HL-60/S4 (cell line): ENCODE data around the gene TRUB2.
"Not testable (repeated sequence)": the region's sequence is repeated elsewhere in the genome, so short reads cannot be mapped to it uniquely, and the experiment has no call there.

Experiments
- in situ Hi-C: fragments of 300-500 bp; cut with MboI; formaldehyde crosslinking; loops from 2 replicates; pipeline ENCODE4 v1.14.3; 2022; ENCODE audit warnings: low sequenced_read_pairs

TRUB2 gene

DNA sequence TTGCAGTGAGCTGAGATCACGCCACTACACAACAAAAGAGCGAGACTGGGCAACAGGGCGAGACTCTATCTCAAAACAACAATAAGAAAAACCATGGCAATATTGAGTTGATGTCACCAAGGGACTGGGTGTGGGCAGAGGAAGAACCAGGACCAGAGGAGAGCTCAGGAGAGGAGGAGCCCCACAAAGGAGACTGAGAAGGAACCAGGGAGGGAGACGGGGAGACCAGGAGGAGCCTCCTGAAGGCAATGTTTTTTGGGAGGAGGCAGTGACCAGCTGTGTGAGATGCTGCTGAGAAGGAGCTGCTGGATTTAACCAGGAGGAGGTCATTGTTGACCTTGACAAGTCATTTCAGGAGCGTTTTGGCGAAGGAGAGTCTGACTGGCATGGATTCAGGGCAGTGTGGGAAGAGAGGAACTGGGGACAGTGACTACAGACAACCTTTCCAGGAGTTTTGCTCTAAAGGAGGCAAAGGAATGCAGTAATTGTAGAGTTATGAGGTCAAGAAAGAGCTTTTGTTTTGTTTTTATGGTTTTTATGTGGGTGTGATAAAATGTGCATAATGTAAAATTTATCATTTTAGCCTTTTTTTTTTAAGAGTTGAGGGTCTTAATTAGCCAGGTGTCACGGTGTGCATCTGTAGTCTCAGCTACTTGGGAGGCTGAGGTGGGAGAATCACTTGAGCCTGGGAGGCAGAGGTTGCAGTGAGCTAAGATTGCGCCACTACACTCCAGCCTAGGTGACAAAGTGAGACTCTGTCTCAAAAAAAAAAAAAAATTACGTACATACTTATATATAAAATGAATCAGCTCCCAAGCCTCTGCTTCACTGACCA is 17.9 kb downstream of the TRUB2 start:
- in situ Hi-C loops, result no loop called here

DNA sequence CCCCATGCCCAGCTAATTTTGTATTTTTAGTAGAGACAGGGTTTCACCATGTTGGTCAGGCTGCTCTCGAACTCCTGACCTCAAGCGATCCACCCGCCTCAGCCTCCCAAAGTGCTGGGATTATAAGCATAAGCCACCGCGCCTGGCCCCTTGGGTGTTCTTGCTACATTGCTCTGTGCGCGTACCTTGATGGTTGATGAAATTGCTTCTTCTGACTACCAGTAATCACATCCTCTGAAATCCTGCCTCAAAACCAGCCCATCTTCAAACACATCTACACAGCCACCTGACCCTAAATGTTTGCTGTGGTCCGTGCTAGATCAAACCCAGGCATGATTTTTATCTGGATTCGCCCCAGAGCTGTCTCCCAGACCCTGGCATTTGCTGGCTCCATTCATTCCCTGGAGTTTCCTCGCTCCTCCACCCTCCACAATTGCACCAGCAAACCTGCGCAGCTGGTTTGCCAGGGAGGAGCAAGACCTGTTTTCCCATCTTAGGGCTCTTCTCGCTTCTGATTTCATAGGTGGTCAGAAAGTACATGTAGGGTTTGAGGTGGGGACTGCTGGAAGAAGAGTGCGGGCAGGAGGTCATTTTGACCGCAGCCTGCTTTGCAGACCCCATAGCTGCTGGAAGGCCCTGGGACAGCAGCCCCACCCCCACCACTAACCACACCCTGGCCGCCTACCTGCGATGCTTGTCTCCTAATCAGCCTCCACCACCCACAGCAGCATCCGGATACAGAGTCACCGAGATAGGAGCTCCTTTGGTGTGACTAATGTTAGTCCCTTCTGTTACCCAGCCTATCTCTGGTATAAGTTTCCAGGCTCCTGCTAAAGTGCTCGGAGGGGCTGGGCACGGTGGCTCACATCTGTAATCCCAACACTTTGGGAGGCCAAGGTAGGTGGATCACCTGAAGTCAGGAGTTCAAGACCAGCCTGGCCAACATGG is 23.4 kb downstream of the TRUB2 start:
- in situ Hi-C loops, result no loop called here

DNA sequence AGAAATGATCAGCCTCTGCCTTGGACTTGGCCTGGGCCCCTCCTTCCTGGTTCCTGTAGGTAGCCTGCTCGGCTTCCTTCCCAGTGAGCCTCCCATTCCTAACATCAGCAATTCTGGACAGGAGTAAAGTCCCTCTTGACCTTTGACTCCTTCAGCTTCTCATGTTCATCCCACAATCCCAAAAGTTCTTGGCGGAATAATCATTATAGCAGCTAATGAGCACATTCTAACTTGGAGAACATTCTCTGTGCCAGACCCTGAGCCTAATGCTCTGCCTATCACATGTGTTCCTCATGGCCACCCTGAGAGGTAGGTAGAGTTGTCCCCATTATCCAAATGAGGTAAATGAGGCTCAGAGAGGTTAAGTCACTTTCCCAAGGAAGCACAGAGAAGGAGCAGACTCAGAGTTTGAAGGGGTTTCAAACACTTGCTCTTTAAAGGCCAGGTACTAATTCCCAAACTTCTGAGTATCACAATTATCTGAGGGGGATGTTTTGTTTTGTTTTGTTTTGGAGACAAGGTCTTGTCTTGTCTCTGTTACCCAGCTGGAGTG is 24.9 kb downstream of the TRUB2 start:
- in situ Hi-C loops, result no loop called here

DNA sequence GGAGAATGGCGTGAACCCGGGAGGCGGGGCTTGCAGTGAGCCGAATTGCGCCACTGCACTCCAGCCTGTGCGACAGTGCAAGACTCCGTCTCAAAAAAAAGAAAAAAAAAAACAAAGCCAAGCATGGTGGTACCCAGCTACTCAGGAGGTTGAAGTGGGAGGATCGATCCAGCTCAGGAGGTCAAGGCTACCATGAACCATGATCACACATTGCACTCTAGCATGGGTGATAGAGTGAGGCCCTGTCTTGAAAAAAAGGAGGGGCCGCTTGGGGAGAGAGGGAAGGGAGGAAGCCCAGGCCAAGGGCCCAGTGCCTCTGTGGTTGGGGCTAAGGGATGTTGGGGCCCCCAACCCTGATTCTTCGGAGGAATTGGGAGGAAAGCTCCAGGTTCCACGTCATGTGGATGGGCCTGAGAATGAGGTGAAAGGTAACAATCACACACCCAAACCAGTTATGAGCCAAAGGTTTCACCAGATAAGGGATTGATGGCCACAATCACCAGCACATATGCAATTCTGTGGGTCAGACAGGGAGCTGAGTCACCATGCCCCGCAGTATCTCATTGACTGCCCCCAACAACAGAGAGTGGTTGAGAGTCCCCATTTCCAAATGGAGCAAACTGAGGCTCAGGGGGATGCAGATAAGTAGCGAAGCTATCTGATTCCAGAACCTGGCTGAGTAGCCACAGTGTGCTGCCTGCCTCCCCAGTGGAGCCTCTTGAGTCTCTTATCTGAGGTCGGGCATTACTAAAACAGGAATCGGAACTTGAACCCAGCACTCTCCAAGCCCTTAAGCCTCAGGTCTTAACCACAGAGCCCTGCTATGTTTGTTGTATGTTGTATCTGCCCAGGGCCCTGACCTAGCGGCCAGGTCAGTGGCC is 25.7 kb downstream of the TRUB2 start:
- in situ Hi-C loops, result no loop called here

DNA sequence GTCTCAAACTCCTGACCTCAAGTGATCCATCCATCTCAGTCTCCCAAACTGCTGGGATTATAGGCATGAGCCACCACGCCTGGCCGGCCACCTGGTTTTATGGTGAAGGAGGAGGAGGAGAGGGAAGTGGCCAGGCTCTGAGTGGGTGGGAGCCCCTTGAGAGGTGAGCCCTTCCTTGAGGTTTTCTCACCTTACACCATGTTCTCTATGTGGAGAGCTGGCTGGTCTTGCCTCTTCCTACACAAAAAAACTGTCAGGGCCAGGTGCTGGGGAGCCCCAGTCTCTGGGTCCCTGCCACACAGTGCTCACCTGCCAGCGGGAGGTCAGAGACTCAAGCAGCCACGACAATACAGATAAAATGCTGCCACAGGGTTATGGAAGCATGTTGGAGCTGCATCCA is 28.1 kb downstream of the TRUB2 start:
- in situ Hi-C loops, result no loop called here

DNA sequence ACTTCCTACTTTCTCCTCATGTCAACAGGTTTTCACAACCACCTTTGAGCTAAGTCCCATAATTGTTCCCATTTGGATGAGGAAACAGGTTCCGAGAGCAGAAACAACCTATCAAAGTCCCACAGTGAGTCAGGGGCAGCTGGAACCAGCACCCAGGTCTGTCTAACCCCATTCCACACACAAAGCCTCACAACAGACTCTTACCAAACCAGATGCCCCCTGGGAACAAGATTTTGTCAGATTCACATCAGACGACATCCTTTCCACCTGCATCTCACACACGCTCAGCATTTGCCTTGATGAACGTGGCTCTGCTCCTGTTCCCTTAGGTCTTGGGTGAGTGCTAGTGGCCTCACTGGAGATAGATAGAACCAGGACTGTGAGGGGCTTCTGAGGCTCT is 29.2 kb downstream of the TRUB2 start:
- in situ Hi-C loops, result no loop called here

DNA sequence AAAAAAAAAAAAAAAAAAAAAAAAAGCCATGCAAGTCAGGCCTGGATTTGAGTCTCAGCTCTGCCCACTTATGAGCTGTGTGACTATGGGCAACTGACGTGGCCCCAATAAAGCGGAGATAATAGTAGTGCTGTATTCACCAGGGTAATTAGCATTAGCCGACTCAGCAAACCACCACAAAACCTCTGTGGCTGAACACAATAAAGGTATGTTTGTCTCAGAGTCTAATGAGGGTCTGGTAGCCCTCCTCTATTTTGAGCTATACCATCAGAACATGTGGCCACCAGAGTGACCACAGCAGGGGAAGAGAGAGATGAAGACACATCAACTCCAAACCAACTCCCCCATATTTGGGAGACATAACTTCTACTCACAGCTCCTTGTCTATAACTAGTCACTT is 30.2 kb downstream of the TRUB2 start:
- in situ Hi-C loops, result no loop called here

DNA sequence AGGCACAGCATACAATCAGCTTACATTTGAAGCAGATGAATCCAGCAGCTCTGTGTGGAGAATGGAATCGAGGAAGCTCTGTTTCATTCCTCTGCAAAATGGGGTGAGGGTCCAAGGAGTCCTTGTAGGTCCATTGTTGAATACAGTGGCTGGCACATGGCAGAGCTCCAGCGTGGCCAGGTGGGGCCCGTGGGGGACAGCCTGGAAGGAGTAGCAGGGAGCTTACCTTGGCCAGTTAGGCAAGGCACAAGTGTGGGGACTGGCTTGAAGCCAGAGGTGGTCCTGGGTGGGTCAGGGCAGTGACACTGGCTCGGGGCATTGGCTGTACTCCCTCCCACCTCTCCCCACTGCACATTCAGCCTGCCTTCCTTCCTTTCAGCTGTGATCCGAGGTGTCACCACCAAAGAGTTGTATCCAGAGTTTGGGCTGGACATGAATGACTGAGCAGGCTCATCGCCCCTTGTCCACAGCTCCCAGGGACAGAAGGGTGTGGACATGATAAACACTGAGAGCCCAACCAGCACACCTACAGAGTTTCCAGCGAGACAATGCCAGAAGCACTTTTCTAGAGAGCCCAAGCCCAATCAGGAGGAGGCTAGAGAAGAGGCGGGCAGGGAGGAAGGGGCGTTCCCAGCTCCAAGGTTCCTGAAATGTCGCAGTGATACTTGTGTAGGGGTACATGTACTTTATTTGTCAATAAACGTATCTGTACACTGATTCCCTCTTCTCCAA is 33.8 kb downstream of the TRUB2 start:
- in situ Hi-C loops, result no loop called here

DNA sequence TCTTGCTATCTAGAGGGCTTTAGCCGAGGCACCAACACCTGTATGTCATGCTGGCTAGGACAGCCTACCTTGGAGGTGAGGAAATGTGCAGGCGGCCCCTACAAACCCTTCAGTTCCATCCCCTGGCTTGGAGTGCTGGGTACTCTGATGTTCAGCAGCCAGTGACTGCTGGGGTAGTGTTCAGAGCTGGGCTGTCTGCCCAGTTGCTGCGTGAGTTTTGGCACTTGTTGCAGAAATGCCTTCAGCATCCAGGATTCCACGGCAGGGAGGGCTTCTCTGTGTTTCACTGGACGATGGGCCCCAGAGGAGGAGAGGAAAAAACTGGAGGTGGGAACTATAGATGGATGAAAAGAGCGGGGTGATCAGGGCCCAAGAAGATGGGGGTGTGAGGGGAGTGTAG is 35.8 kb downstream of the TRUB2 start:
- in situ Hi-C loops, result no loop called here

DNA sequence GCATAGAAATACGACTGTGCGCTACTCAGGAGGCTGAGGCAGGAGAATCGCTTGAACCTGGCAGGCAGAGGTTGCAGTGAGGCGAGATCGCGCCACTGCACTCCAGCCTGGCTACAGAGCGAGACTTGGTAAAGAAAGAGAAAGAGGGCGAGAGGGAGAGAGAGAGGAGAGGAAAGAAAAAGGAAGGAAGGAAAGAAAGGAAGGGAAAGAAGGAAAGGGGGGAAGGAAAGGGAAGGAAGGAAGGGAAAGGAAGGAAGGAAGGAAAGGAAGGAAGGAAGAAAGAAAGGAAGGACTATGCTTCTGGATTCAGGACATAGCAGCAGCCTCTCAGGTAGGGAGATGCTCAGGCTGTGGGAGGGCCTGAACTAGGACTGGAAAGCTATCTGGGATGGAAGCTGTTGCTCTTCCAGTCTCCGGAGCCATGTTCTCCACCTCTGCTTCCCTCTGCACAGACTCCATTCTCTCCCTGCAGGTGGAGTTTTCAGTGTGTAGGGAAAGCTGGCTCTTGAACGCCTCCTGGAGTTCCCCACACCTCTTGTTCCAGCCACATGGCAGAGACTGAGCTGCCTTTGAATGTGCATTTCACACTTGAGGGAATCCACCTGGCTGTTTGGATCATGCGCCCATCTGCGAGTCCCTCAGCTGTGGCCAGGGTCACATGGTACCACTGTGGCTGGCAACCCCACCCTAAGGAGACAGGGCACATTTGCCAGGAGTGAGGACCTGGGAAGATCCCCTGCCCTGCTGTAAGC is 37.0 kb downstream of the TRUB2 start:
- in situ Hi-C loops, result no loop called here

DNA sequence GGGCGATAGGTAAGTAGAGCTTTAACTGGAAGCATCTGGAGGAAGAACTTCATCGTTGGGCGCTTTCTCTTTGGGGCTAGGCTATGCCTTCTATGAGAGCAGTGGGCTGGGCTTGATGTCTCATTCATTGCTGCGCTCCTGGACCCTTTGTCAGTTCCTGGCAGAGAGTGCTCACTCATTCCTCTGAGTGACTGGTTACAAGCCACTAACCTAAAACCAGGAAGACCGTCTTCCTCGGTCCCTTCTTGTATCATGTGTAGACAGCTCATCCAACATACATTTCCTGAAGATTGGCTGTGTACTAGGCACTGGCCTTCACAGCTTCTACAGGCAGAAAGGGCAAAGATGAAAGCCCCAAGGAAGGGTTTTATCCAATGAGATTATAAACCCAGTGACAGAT is 39.7 kb downstream of the TRUB2 start:
- in situ Hi-C loops, result no loop called here

DNA sequence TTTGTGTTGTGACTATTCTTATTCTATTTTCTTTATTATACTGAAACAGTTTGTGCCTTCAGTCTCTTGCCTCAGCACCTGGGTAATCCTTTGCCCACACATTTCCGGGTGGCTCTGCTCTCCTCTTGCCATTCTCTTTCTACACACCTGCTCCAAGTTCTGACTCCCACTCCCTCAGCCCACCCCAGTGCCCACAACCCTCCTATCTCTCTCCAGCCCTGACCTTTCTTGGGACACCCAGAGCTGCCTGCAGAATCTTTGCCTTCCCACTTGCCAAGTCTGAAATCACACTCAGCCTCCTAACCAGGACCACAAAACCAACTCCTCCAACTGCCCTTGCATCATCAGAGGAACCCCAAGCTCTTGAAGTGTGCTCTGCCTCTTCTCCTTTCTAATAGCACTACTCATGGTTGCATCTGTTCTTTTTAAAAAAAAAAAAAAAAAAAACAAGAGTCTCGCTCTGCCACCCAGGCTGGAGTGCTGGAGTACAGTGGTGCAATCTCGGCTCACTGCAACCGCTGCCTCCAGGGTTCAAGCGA is 42.1 kb downstream of the TRUB2 start:
- in situ Hi-C loops, result no loop called here

DNA sequence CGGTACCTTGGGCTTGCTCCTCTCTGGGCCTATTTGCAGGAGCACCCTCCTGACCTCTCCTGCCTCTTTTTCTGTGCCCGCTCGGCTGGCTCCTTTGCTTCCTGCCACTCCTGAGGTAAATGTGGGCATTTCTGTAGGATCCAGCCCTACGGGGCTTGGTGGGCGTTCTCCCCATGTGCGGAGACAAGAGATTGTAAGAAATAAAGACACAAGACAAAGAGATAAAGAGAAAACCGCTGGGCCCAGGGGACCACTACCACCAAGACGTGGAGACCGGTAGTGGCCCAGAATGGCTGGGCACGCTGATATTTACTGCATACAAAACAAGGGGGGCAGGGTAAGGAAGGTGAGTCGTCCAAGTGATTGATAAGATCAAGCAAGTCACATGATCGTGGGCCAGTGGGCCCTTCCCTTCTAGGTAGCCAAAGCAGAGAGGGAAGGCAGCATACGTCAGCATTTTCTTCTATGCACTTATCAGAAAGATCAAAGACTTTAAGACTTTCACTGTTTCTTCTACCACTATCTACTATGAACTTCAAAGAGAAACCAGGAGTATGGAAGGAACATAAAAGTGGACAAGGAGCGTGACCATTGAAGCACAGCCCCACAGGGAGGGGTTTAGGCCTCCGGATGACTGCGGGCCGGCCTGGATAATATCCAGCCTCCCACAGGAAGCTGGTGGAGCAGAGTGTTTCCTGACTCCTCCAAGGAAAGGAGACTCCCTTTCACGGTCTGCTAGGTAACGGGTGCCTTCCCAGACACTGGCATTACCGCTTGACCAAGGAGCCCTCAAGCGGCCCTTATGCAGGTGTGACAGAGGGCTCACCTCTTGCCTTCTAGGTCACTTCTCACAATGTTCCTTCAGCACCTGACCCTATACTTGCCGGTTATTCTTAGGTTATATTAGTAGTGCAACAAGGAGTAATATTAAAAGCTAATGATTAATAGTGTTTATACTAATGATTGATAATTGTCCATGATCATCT is 42.9 kb downstream of the TRUB2 start:
- in situ Hi-C loops, result not testable (repeated sequence)

DNA sequence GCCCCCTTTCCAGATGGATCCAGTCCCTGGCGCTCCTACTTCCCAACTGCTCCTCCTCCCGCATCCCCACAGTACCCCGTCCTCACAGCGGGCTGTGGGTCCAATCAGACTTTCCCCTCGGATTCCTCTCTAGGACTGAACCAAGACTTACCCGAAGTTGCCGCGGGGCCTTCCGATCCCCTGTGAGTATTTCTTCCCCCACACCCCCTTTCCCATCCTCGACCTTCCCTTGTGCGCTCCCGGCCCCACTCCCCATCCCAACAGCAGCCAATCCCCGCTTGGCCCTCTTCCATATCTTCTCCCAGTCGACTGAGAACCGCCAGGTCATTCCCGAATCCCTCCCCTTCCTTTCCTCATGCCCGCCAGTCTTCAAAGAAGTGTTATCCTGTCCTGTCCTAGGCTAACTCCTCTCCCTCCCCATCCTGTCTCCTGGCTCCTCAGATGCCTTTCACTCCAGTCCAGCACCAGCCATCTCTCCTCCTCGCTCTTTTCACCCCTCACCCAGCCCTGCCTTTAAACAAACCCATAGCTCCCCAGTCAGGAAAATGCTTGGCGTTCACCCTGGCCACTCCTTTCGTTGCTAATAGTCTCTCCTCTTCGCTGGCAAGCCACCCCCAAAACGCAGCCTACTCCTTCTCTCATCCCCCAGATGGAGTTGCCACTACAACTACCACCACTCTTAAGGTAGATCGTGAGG is 45.5 kb downstream of the TRUB2 start:
- in situ Hi-C loops, result no loop called here

DNA sequence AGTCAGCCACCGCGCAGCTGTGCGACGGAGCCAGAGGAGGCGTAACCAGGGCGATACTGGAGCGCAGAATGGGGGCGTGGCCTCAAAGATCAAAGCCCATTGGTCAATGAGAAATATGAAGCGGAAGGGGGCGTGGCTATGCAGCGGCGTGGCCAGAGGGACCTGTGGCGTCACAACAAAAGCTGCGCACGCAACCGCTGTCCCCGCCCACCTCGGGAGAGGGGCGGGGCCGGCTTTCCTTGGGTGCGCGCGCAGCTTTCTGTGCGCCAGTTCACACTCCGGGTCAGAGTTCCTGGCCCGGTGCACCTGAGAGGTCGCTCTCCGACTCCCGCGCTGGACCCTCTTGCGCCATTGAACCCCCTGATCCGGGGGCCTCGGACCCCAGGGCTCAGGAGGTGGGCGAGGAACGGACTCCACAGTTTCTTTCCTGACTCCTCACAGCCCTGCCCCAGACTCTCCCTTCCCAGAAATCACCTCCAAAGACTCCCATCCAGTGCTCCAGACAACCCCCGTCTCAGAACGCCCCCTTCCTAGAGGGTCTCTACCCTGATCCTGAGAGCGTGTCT is 46.2 kb downstream of the TRUB2 start, which contains the start of gene SWI5:
TSS of gene SWI5 (plus strand) at position 269 of the 566 bp plus-strand sequence.
- in situ Hi-C loops, result no loop called here

DNA sequence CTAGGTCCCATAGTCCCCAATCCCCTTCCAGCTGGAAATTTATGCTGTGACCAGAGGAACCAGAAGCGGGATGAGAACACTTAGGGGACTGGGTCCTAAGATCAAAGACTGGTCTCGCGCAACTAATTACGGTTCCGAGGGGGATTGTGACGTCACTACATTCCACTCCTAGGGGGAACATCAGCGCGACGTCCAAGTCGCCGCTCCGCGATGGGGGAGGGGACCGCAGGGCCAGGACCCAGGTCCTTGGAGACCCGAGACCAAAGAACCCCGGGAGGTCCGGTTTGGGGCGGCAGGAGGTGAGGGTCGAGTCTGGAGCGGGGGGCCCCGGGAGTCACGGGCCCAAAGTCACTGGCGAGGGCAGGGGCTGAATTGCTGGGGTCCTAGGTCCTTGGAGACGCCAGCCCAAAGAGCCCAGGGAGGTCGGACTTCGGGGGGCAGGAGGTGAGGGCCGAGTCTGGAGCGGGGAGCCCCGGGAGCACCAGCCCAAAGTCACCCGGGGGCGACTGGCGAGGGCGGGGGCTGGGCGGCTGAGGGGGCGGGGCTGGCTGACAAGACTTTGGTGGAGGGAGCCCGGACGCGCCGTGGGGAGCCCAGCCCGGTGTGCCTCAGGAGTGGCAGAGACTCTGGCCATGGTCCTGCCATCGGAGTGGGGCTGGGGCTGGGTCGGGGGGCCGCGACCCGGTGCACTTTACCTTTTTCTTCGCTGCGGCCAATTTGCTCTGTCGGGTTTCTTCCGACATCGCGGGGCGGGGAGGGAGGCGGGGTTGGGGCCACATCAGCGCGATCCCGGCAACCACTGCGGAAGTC is 46.8 kb downstream of the TRUB2 start, which contains the start of gene GOLGA2:
TSS of gene GOLGA2 (minus strand) at position 810 of the 810 bp plus-strand sequence. CDS start at position 779, 31 bp downstream.
- in situ Hi-C loops, result no loop called here
